Vagina (tissue), 2 donors: ENCODE measurements around the gene PLD1. TPM values are rescaled to one million over a fixed set of nuclear protein-coding genes. Genes with fewer than 3 reads are reported as not detected.

ENCODE experiments used
- DNase-seq, 2 donors: peaks; one replicate each; pipeline ENCODE4 v3.0.0-alpha.2; 2017; ENCODE audit errors: extremely low spot score in 2 of 2
- H3K27ac ChIP-seq: fragments of 200-600 bp; sonication (generic); one replicate; pipeline ENCODE4 v1.5.1; 2019
- H3K27me3 ChIP-seq: fragments of 200-600 bp; sonication (generic); one replicate; pipeline ENCODE4 v1.5.1; 2019
- H3K36me3 ChIP-seq, 2 donors: fragments of 200-600 bp; sonication (generic); one replicate each; pipeline ENCODE4 v1.5.1; 2017 to 2019
- H3K4me1 ChIP-seq: fragments of 200-600 bp; sonication (generic); one replicate; pipeline ENCODE4 v1.5.1; 2019
- H3K4me3 ChIP-seq, 2 donors: fragments of 200-600 bp; sonication (generic); 1 replicate in 1 of 2; 2 replicates in 1 of 2; pipeline ENCODE4 v1.5.1; 2016 to 2019
- H3K9me3 ChIP-seq: fragments of 200-600 bp; sonication (generic); one replicate; pipeline ENCODE4 v1.5.1; 2019
- CTCF ChIP-seq, 3 experiments: fragments of 450-650 bp in 2 of 3; fragments of 200-600 bp in 1 of 3; sonication (generic) in 1 of 3; IDR thresholded peaks; one replicate each; pipeline ENCODE4 v1.5.1; 2017 to 2019; ENCODE audit warnings: antibody characterized with exemption in 3 of 3, mild to moderate bottlenecking in 2 of 3, moderate library complexity in 2 of 3
- POLR2A ChIP-seq, 2 donors: fragments of 450-650 bp; IDR thresholded peaks; one replicate each; pipeline ENCODE4 v1.6.1; 2017; ENCODE audit warnings: antibody characterized with exemption in 2 of 2, mild to moderate bottlenecking in 2 of 2, moderate library complexity in 2 of 2
- POLR2AphosphoS5 ChIP-seq, 2 donors: sonication (generic); formaldehyde crosslinking; IDR thresholded peaks; one replicate each; pipeline ENCODE4 v1.9.0; 2017; ENCODE audit warnings: antibody characterized with exemption in 2 of 2, mild to moderate bottlenecking in 2 of 2, low read depth in 1 of 2; ENCODE audit not compliant: insufficient read depth in 1 of 2
- intact Hi-C: fragments of 100-400 bp; cut with DNase I; formaldehyde crosslinking; loops from one replicate; pipeline ENCODE4 v1.15.1; 2023
- total RNA-seq: library from RNA; depleted of rRNA; stranded (reverse); fragments of >200 nt; gene quantifications from one replicate; pipeline ENCODE4 v1.2.3, GENCODE V29; 2016

The PLD1 gene
- total RNA-seq, 1 donor from 2014 or later = 35.6 TPM

- intact Hi-C loops = no loop called here
- Histone ChIP-seq H3K4me3 (no peak overlapping the region), H3K27ac (no peak overlapping the region), H3K36me3 (no peaks in the 10 kb centered on the region), H3K4me1 (peaks cover 7% of the 10 kb centered on the region), H3K9me3 (no peaks in the 10 kb centered on the region), H3K27me3 (no peaks in the 10 kb centered on the region)
- TF ChIP-seq POLR2AphosphoS5 (IDR thresholded peaks at IDR 0.05; ENCODE audit: insufficient read depth in 1 of 2, low read depth in 1 of 2) = no peak
- TF ChIP-seq CTCF (IDR thresholded peaks at IDR 0.05) = no peak
- no peak for TF ChIP-seq POLR2A (IDR thresholded peaks at IDR 0.05)
- no peak for DNase-seq
These were observed 27.7 kb downstream of the PLD1 start for GRCh38 chr3:171782617-171783016.

- H3K4me3 ChIP-seq = no peak overlapping the region
- no peak for TF ChIP-seq CTCF (IDR thresholded peaks at IDR 0.05)
- TF ChIP-seq POLR2AphosphoS5 (IDR thresholded peaks at IDR 0.05; ENCODE audit: insufficient read depth in 1 of 2, low read depth in 1 of 2) = no peak
- TF ChIP-seq POLR2A (IDR thresholded peaks at IDR 0.05) = no peak
- H3K27me3 ChIP-seq = no peaks in the 10 kb centered on the region
- no peak overlapping the region for H3K27ac ChIP-seq
- intact Hi-C loops = no loop called here
- H3K4me1 ChIP-seq = peaks cover 6% of the 10 kb centered on the region
- no peaks in the 10 kb centered on the region for H3K36me3 ChIP-seq
- no peak for DNase-seq
- H3K9me3 ChIP-seq = no peaks in the 10 kb centered on the region
These were observed 28.6 kb downstream of the PLD1 start for GRCh38 chr3:171781711-171782127.

- H3K9me3 ChIP-seq = no peaks in the 10 kb centered on the region
- no peaks in the 10 kb centered on the region for H3K27me3 ChIP-seq
- H3K4me3 ChIP-seq = no peak overlapping the region
- no peak for DNase-seq
- H3K4me1 ChIP-seq = no peaks in the 10 kb centered on the region
- TF ChIP-seq POLR2A (IDR thresholded peaks at IDR 0.05) (no peak), POLR2AphosphoS5 (IDR thresholded peaks at IDR 0.05; ENCODE audit: insufficient read depth in 1 of 2, low read depth in 1 of 2) (no peak), CTCF (IDR thresholded peaks at IDR 0.05) (no peak)
- H3K36me3 ChIP-seq = no peaks in the 10 kb centered on the region
- intact Hi-C loops = loop anchor here (10.0 kb wide), 1 partner anchor 134 kb away; no protein-coding TSS in a partner anchor
- no peak overlapping the region for H3K27ac ChIP-seq
These were observed 31.8 kb downstream of the PLD1 start for GRCh38 chr3:171778493-171778892.

GRCh38 chr3:171777596-171777995 lies 32.7 kb downstream of the PLD1 start:
- H3K4me1 ChIP-seq = peaks cover 2% of the 10 kb centered on the region
- TF ChIP-seq CTCF (IDR thresholded peaks at IDR 0.05) (no peak), POLR2A (IDR thresholded peaks at IDR 0.05) (no peak), POLR2AphosphoS5 (IDR thresholded peaks at IDR 0.05; ENCODE audit: insufficient read depth in 1 of 2, low read depth in 1 of 2) (no peak)
- no peak overlapping the region for H3K27ac ChIP-seq
- H3K9me3 ChIP-seq = no peaks in the 10 kb centered on the region
- no peaks in the 10 kb centered on the region for H3K36me3 ChIP-seq
- H3K27me3 ChIP-seq = no peaks in the 10 kb centered on the region
- no peak for DNase-seq
- intact Hi-C loops = loop anchor here (10.0 kb wide), 1 partner anchor 133 kb away; no protein-coding TSS in a partner anchor
- H3K4me3 ChIP-seq = no peak overlapping the region

GRCh38 chr3:171776839-171777583 lies 33.3 kb downstream of the PLD1 start:
- intact Hi-C loops = loop anchor here (10.0 kb wide), 1 partner anchor 132 kb away; no protein-coding TSS in a partner anchor
- H3K27me3 ChIP-seq = no peaks in the 10 kb centered on the region
- DNase-seq = no peak
- H3K36me3 ChIP-seq = no peaks in the 10 kb centered on the region
- no peaks in the 10 kb centered on the region for H3K9me3 ChIP-seq
- no peak overlapping the region for H3K4me3 ChIP-seq
- H3K27ac ChIP-seq = no peak overlapping the region
- H3K4me1 ChIP-seq = peaks cover 8% of the 10 kb centered on the region
- TF ChIP-seq CTCF (IDR thresholded peaks at IDR 0.05) (no peak), POLR2A (IDR thresholded peaks at IDR 0.05) (no peak), POLR2AphosphoS5 (IDR thresholded peaks at IDR 0.05; ENCODE audit: insufficient read depth in 1 of 2, low read depth in 1 of 2) (no peak)
